Dermis blood vessel endothelial cell (primary cell): ENCODE measurements around the gene TSHZ3. TPM values are rescaled to one million over a fixed set of nuclear protein-coding genes. Genes with fewer than 3 reads are reported as not detected.

ENCODE experiments used
- DNase-seq: peaks from one replicate; pipeline ENCODE4 v3.0.0; 2010
- total RNA-seq: library from RNA; depleted of rRNA; stranded (reverse); fragments of >200 nt; gene quantifications from 2 replicates; pipeline ENCODE4 v1.2.3, GENCODE V29; 2014

TSHZ3 gene
- total RNA-seq, 1 donor from 2014 or later: 3.2 TPM

- no peak for DNase-seq
Measured at GRCh38 chr19:31337008-31337914, 12.0 kb downstream of the TSHZ3 start.

DNA sequence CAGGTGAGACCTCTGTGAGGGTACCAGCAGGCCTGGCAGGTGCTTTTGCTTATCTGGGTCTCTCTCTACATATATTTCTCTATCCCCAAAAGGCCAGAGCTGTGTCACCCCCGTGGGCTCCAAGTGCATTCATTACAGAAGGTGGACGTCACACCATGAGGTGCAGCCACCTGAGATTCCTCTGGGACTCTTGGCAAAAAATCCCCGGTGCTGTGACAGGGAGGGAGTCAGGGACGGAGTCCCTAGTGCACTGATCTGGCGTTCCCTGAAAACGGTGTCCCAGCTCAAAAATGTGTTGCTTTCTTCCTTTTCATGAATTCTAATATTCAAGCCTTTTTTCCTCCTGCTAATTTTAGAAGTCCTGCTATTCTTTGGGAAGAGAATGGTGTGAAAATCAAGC is 13.5 kb downstream of the TSHZ3 start:
- DNase-seq: no peak

- no peak for DNase-seq
Measured at GRCh38 chr19:31334849-31335624, 14.2 kb downstream of the TSHZ3 start.

- no peak for DNase-seq
Measured at GRCh38 chr19:31334101-31334848, 15.0 kb downstream of the TSHZ3 start.

DNA sequence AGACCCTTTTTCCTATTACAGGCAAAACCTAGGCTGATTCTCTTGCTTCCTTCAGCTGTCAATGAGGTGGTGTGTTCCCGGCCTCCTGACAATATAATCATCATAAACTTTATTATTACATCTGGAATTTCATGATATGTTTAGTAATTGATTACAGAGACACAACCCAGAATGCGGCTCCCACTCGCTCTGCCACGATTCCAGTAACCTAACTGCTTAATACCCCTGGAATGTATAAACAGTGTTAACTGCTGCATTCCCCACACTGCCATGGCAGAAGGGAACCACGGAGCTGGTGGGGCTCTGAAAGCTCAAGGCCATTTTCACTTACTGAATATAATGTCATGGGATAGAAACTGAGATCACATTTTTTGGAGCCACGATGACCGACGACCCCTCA is 17.1 kb downstream of the TSHZ3 start:
- DNase-seq: no peak

GRCh38 chr19:31331536-31331935 is 17.7 kb downstream of the TSHZ3 start:
- DNase-seq: no peak

GRCh38 chr19:31330761-31331160 is 18.5 kb downstream of the TSHZ3 start:
- DNase-seq: no peak

- no peak for DNase-seq
Measured at GRCh38 chr19:31330237-31330636, 19.0 kb downstream of the TSHZ3 start.

GRCh38 chr19:31329819-31330218 is 19.4 kb downstream of the TSHZ3 start:
- DNase-seq: no peak

GRCh38 chr19:31328238-31328637 is 21.0 kb downstream of the TSHZ3 start:
- no peak for DNase-seq

- no peak for DNase-seq
Measured at GRCh38 chr19:31326329-31327028, 22.8 kb downstream of the TSHZ3 start.

DNA sequence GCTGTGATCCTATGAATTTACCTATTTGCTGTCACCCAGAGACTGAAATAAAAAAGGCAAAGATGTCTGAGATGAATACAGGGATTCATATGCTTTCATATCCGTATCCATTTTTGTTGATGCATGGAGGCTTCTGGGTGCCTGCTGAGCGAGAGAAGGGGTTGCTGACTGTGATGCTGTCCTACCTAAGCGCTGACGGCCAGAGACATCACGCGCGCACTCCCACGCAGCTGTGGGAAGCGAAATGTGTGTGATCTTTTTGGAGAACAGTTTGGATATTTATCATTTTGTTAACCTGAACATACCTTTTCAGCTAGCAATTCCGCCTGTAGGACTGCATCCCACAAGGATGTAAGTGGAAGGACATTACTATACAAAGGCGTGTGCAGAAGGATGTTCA is 23.9 kb downstream of the TSHZ3 start:
- DNase-seq: no peak

GRCh38 chr19:31319465-31319864 is 29.8 kb downstream of the TSHZ3 start:
- no peak for DNase-seq

DNA sequence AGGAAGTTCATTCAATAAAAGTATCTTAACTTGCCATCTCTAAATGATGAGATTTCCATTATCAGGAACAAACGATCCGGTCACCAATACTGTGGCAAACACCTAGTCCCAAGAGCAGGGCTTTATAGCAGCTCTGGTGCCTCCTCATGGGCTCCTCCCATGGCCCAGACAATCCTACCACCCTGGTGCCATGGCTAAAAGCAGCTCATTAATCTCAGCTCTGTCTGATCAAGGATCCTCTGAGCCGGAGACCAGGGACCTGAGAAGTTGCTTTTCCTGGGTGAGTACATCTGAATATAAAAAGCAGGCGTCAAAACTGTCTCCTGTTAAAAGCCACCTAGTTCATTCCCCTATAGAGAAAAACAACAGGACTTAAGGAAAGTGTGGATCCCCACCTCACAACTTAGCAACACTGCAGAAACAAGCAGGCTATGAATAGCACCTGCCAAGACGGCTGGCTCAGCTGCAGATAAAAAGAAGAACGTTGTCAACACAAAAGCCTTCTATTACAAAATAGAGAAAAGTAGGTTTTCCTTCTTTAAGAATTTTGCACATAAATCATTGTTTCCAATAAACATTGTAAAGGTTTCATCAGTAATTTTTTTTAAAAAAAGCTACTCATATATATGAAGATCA is 30.3 kb downstream of the TSHZ3 start:
- no peak for DNase-seq

DNA sequence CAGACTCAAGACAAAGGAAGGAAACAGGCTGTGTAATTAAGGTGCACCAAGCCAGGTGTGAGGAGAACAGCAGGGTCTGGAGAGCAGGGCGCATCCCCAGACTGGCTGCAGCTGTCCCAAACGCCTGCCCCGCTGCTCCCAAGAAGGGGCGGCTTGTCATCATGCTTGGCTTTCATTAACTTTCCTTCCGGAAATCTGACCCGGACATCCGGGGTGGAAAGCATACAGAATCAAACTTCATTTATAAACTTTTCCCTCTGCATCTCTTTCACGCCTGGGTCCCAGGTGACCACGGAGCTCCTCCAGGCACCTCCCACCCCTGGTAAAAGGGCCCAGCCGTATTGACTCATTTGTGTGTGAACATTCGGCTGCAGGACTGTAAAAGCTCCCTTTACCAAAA is 31.7 kb downstream of the TSHZ3 start:
- DNase-seq: no peak

DNA sequence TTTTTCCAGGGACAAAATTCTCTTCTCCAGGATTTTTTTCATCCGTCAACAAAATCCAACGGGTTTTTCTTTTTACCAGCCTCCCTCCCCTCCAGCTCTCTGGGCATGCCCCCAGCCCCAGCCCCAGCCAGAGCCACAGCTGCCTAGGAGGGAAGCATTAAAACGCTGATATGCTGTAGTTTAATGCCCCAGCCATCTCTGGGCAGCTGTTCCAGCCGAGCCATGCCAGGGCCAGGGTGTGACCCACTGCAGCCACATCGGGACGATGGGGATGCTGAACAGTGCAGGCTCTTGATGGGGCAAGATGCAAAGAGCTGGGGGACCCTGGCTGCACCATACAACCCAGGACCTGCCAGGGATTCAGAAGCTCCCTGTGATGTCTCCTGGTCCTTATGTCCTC is 32.1 kb downstream of the TSHZ3 start:
- no peak for DNase-seq

DNA sequence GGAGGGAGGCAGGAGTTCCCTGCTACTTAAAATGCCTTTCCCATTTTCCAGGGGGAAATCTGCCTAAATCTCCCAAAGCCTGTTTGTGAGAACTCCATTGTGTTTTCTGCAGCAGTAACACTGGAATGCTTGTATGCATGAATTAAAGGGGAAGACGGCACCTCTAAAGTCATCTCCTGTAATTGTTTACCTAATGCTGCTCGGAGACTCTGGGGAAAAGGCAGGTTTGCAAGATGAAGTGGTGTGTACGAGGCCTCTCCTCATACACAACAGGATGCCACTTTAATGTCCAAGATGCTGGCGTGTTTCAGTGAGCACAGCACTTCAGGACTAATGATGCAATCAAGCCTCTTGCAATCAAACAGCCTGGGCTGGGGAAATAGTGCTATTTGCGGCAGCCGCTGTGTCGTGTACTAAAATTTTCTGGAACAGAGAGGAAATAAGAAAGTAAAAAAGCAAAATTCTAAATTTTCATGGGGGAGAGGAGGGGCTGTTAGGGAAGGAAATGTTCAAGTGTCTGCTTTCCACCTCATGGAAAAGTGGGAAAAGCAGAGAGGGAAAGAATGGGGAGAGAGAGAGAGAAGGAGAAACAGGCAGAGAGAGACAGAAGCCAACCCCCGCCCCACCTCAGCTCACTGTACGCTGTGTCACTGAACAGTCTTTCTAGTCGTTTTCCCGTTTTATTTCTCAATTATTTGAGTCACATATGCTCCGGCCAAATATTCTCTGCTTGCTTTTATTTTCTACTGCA is 32.9 kb downstream of the TSHZ3 start:
- no peak for DNase-seq

DNA sequence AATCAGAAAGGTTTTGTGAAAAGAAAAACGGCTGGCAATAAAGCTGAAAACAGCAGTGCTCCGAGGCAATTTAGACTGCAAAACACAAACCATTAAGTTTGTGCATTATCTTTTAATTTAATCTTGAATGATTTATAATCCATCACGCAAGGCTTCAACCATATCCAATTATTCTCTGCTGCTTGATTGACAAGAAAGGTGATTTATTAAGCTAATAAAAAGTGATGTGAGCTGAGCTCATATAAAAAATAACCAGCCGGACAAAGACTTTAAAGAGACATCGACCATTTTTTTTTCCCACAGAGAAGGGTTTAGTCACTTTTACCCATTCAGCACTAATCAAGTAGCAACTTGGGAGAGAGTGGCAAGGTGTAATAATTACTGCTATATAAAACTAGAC is 33.6 kb downstream of the TSHZ3 start:
- no peak for DNase-seq

GRCh38 chr19:31314849-31315629 is 34.2 kb downstream of the TSHZ3 start:
- DNase-seq: no peak

DNA sequence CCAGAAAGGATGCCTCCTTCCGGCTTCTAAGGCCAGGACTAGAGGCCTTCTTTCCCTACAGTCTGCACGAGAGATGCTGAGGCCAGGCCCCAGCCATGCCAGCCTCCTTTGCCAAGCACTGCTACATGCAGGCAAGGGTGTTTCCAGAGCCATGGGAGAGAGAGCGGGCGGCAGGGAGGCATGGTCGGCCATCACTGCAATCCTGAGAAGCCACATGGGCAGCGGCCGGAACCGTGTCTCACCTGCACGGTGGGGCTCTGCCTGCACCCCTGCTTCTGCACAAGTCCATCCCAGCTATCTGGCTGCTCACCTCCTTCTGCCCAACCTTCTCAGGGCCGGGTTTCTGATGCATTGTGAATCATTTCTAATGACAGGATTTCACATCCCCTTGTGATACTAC is 35.1 kb downstream of the TSHZ3 start:
- no peak for DNase-seq
